ENCODE results near the gene RMND1. TPM values are rescaled to one million over a fixed set of nuclear protein-coding genes. Genes with fewer than 3 reads are reported as not detected.
"Not testable (repeated sequence)": the region's sequence is repeated elsewhere in the genome, so short reads cannot be mapped to it uniquely, and the experiment has no call there.

Gene RMND1
- total RNA-seq, 1 donor from 2014 or later: 18.7 TPM

- no peaks in the 10 kb centered on the region for H3K36me3 Mint-ChIP-seq (ENCODE audit: low read depth, unreplicated experiment)
- peaks cover 2% of the 10 kb centered on the region for H3K4me1 Mint-ChIP-seq (ENCODE audit: unreplicated experiment)
- peak overlapping the region; percentile 15 for H3K27ac Mint-ChIP-seq (ENCODE audit: unreplicated experiment)
- DNase-seq (ENCODE audit: low spot score): no peak
- no peak overlapping the region for H3K4me3 Mint-ChIP-seq (ENCODE audit: unreplicated experiment)
- H3K27me3 Mint-ChIP-seq (ENCODE audit: unreplicated experiment): no peaks in the 10 kb centered on the region
- no peaks in the 10 kb centered on the region for H3K9me3 Mint-ChIP-seq (ENCODE audit: unreplicated experiment)
- TF ChIP-seq CTCF (IDR thresholded peaks at IDR 0.05; ENCODE audit: unreplicated experiment): no peak
Observed at GRCh38 chr6:151357758-151358436, 94.0 kb downstream of the RMND1 start.

- not testable (repeated sequence) for H3K27ac Mint-ChIP-seq (ENCODE audit: unreplicated experiment); H3K4me1 Mint-ChIP-seq (ENCODE audit: unreplicated experiment); DNase-seq (ENCODE audit: low spot score); H3K36me3 Mint-ChIP-seq (ENCODE audit: low read depth, unreplicated experiment); H3K4me3 Mint-ChIP-seq (ENCODE audit: unreplicated experiment); H3K9me3 Mint-ChIP-seq (ENCODE audit: unreplicated experiment); H3K27me3 Mint-ChIP-seq (ENCODE audit: unreplicated experiment)
Observed at GRCh38 chr6:151356983-151357382, 94.9 kb downstream of the RMND1 start.

Other genes with a start within 250 kb of the RMND1 start
- 70.1 TPM for gene AKAP12, start 212.2 kb downstream of the RMND1 start, total RNA-seq (ENCODE audit: unreplicated experiment)
- 11.6 TPM for gene ZBTB2, start 60.6 kb downstream of the RMND1 start, total RNA-seq (ENCODE audit: unreplicated experiment)
- gene CCDC170, start 41.9 kb upstream of the RMND1 start, total RNA-seq (ENCODE audit: unreplicated experiment): 0.31 TPM